ENCODE data around the gene ADARB2.

Gene ADARB2

GRCh38 chr10:1264001-1264400, 473.3 kb downstream of the ADARB2 start:
- no peaks in the 10 kb centered on the region for H3K27me3 ChIP-seq (ENCODE audit: insufficient read depth, poor library complexity, severe bottlenecking)
- H3K27ac ChIP-seq (replicated peaks), result no peak overlapping the region
- no peak for TF ChIP-seq POLR2AphosphoS5 (IDR thresholded peaks at IDR 0.05; ENCODE audit: low read depth)
- no peak for TF ChIP-seq REST (IDR thresholded peaks at IDR 0.05; ENCODE audit: insufficient replicate concordance, low read depth)
- TF ChIP-seq SPI1 (IDR thresholded peaks at IDR 0.05; ENCODE audit: borderline replicate concordance, low read depth), result no peak
- TF ChIP-seq GABPA (IDR thresholded peaks at IDR 0.05; ENCODE audit: low read depth), result no peak
- no peak for TF ChIP-seq CTCF (IDR thresholded peaks at IDR 0.05; ENCODE audit: insufficient read depth, low read length)
- DNase-seq (ENCODE audit: low read depth in 1 of 2, low spot score in 1 of 2), result no peak
- H3K4me3 ChIP-seq (replicated peaks; ENCODE audit: insufficient read depth, low read length), result no peak overlapping the region

- no peak for TF ChIP-seq POLR2AphosphoS5 (IDR thresholded peaks at IDR 0.05; ENCODE audit: low read depth)
- TF ChIP-seq GABPA (IDR thresholded peaks at IDR 0.05; ENCODE audit: low read depth), result no peak
- no peak for TF ChIP-seq REST (IDR thresholded peaks at IDR 0.05; ENCODE audit: insufficient replicate concordance, low read depth)
- TF ChIP-seq SPI1 (IDR thresholded peaks at IDR 0.05; ENCODE audit: borderline replicate concordance, low read depth), result no peak
- no peak for TF ChIP-seq CTCF (IDR thresholded peaks at IDR 0.05; ENCODE audit: insufficient read depth, low read length)
- no peak overlapping the region for H3K27ac ChIP-seq (replicated peaks)
- H3K27me3 ChIP-seq (ENCODE audit: insufficient read depth, poor library complexity, severe bottlenecking), result no peaks in the 10 kb centered on the region
- no peak for DNase-seq (ENCODE audit: low read depth in 1 of 2, low spot score in 1 of 2)
- H3K4me3 ChIP-seq (replicated peaks; ENCODE audit: insufficient read depth, low read length), result no peak overlapping the region
Observed at GRCh38 chr10:1257274-1257673, 480.1 kb downstream of the ADARB2 start.

GRCh38 chr10:1256432-1256725, 480.9 kb downstream of the ADARB2 start:
- Histone ChIP-seq H3K4me3 (replicated peaks; ENCODE audit: insufficient read depth, low read length) (no peak overlapping the region), H3K27me3 (ENCODE audit: insufficient read depth, poor library complexity, severe bottlenecking) (no peaks in the 10 kb centered on the region), H3K27ac (replicated peaks) (no peak overlapping the region)
- no peak for DNase-seq (ENCODE audit: low read depth in 1 of 2, low spot score in 1 of 2)
- no peak for TF ChIP-seq SPI1 (IDR thresholded peaks at IDR 0.05; ENCODE audit: borderline replicate concordance, low read depth)
- TF ChIP-seq REST (IDR thresholded peaks at IDR 0.05; ENCODE audit: insufficient replicate concordance, low read depth), result no peak
- TF ChIP-seq GABPA (IDR thresholded peaks at IDR 0.05; ENCODE audit: low read depth), result no peak
- TF ChIP-seq CTCF (IDR thresholded peaks at IDR 0.05; ENCODE audit: insufficient read depth, low read length), result no peak
- TF ChIP-seq POLR2AphosphoS5 (IDR thresholded peaks at IDR 0.05; ENCODE audit: low read depth), result no peak

Measured in HL-60 (cell line).